ENCODE results near the gene NLRP13.
"Not testable (repeated sequence)": the region's sequence is repeated elsewhere in the genome, so short reads cannot be mapped to it uniquely, and the experiment has no call there.

NLRP13 gene, protein sequence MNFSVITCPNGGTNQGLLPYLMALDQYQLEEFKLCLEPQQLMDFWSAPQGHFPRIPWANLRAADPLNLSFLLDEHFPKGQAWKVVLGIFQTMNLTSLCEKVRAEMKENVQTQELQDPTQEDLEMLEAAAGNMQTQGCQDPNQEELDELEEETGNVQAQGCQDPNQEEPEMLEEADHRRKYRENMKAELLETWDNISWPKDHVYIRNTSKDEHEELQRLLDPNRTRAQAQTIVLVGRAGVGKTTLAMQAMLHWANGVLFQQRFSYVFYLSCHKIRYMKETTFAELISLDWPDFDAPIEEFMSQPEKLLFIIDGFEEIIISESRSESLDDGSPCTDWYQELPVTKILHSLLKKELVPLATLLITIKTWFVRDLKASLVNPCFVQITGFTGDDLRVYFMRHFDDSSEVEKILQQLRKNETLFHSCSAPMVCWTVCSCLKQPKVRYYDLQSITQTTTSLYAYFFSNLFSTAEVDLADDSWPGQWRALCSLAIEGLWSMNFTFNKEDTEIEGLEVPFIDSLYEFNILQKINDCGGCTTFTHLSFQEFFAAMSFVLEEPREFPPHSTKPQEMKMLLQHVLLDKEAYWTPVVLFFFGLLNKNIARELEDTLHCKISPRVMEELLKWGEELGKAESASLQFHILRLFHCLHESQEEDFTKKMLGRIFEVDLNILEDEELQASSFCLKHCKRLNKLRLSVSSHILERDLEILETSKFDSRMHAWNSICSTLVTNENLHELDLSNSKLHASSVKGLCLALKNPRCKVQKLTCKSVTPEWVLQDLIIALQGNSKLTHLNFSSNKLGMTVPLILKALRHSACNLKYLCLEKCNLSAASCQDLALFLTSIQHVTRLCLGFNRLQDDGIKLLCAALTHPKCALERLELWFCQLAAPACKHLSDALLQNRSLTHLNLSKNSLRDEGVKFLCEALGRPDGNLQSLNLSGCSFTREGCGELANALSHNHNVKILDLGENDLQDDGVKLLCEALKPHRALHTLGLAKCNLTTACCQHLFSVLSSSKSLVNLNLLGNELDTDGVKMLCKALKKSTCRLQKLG

DNA sequence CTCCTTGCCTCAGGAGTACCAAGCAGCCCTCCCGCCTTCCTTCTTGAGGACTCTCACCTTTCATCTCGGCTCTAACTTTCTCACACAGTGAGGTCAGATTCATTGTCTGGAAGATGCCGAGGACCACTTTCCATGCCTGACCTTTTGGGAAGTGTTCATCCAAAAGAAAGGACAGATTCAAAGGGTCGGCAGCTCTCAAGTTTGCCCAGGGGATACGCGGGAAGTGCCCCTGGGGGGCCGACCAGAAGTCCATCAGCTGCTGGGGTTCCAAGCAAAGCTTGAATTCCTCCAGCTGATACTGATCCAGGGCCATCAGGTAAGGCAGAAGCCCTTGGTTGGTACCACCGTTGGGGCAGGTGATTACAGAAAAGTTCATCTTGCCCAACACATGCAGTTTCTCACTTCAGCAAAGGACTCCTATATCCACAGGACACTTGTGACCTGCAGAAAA, at the start of gene NLRP13:
Gene NLRP13, minus strand, starts transcription at position 401 of the 451 bp plus-strand sequence. Its CDS starts 25 bp downstream, at position 376.
- no peak for DNase-seq

DNA sequence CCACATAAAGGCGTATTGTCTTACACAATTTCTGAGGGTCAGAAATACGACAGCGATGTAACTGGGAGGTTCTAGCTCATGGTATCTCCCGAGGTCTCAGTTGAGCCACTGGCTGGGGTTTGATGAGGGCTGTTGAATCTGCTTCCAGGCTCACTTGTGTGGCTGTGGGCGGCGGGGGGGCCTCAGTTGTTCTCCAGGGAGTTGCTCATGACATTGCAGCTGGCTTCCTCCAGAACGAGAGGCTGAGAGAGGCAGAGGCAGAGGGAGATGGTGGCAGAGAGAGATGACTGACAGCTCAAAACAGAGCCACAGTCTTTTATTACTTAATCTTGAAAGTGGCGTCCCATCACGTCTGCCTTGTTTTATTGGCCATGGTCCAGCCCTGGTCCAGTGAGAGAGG, 48.3 kb upstream of the NLRP13 start:
- DNase-seq = no peak

DNA sequence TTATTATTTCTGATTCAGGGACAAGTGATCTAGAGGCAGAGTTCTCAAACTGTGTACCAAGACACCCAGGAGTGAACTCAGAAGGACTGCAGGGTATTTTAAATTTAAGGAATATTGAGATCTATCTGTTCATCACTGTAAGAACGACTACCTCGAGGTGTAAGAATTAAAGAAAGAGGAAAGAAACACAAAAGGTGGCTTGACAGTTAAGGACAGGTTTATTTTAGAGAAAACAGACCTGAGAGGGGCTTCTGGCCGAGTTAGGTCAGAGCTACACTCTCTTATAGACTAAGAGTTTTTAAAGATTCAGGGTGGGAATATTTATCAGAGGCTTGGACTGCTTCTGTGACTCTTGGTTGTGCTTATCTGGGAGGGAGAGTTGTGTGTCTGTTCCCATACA, 41.8 kb upstream of the NLRP13 start:
- DNase-seq = no peak

DNA sequence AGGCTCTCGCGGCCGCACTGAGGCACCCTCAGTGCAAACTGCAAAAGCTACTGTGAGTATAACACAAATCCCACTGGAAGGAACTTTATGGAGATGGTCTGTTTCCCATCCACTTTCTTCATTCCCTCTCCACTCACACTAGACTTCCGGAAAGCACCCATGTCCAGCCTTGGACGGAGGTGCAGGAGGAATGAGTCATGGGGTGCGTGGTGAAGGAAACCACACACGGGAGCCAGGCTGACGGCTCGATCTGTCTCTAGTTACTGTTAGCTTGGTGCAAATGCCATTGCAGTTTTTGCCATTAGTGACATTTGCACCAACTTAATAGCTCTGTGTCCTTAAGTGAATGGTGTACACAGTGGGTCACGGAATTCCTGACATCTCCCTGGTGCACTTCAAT, 30.1 kb upstream of the NLRP13 start:
- DNase-seq = no peak

DNA sequence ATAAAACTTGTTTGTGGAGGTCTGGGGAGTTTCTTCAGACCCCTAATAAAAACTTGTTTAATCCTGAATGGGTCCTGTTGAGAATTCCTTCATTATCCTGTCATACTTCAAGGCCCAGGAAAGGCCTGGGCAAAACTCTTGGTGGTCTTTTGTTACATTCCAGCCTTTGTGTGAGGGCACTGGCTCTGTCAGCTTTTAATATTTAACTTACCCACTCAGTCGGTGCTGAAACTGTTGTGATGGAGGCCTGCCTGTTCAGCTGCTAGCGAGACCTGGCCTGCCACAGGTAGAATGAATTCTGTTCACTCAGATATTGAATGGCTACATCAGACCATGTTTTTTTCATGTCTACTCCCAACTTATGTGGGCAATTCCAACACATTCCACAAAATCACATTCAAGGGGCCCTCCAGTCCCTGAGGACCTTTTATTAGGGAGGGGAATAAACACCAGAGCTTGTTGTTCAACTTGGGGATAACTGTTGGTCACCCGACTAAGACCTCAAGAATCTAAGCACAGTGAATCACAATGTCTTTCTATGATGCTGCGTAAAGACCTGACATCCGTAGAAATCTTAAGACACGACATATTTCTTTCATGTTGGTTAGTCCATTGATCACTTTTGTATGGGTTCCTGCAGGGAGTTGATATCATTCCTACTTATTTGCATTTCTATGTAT, 28.0 kb upstream of the NLRP13 start:
- DNase-seq = no peak

DNA sequence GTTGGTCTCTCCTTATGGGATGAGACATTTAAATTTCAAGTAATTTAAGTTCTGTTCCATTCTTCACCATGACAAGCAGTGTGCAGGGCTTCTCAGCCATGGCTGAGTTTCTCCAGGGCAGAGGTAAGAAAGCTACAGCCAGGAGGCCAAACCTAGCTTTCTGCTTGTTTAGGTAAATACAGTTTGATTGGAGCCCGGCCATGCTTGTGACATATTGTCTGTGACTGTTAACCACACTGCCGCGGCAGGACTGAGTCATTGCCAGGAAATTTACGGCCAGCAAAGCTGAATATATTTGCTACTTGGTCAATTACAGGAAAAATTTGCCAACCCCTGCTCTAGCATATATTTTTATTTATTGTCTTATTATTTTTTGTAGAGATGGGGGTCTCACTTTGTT, 26.2 kb upstream of the NLRP13 start:
- no peak for DNase-seq

DNA sequence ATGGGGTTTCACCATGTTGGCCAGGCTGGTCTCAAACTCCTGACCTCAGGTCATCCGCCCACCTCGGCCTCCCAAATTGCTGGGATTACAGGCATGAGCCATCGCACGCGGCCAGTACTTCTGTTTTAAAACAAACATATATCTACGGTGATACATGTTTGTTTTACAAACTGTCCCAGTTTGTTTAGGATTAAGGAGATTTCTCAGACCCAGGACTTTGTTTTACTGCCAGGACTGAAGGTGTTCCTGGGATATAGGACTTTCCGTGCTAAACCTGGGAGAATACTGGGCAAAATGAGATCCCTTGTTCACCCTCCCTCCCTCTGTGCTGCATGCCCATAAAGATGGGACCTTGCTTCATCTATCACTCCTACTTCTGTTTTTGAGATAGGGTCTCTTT, 24.3 kb upstream of the NLRP13 start:
- DNase-seq = no peak

DNA sequence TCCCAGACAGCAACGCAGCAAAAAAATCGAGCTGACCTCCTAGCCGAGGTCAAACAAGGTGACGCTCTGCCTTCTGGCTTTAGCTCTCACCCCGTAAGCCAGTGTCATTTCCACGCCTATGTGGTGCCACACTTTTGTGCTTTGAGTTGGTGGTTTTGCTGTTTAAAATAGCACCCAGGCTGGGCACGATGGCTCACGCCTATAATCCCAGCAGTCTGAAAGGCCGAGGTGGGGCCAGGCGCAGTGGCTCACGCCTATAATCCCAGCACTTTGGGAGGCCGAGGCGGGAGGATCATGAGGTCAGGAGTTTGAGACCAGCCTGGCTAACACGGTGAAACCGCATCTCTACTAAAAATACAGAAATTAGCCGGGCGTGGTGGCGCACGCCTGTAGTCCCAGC, 18.4 kb upstream of the NLRP13 start:
- DNase-seq = not testable (repeated sequence)

DNA sequence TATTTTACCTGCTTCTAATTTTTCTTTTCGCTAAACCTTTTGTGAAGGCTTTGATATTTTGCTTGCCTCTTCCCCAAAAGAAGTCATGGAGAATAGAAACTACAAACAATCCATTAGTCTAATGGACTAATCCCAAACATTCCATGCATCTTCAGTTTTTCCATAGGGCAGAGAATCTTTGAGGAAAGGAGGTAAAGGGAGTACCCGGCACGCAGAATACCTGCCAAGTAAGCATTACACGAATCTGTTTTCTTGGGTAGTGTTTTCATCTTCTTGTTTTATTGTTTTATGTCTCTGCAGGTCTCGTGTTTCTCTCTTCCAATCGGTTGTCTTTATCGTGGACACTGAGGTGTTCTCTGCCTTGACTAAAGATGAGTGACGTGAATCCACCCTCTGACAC, 15.4 kb upstream of the NLRP13 start, which contains the start of gene NLRP8:
Gene NLRP8, plus strand, starts transcription at position 301 of the 400 bp plus-strand sequence.
- no peak for DNase-seq

DNA sequence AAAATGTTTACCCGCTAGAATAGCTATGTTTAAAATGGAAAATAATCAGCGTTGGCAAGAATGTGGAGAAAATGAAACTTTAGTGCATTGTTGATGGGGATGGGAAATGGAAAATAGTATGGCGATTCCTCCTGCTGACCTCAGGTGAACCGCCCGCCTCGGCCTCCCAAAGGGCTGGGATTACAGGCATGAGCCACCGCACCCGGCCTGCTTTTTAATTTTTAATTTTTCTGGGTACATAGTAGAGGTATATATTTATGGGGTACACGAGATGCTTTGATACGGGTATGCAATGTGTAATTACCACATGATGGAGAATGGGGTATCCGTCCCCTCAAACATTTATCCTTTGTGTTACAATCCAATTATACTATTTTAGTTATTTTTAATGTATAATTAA, 8.2 kb upstream of the NLRP13 start:
- DNase-seq = no peak

DNA sequence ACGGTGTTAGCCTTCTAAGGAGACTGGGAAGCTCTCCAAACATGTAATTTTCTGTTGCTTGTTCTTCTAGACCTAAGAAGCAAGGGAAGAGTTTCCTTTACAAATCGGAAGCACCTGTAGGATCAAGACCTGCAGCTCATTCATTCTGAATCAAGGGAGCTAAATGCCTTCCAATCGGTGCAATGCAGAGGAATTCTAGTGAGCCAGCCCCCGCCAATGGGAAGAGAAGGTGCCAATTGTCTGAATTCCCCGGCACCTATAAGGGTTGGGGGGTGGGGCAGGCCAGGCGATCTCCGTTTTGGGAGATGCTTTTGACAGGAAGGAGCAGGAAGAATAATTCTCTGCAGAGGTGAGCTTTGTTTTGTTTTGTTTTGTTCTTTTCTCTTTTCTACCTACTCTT, 7.1 kb upstream of the NLRP13 start:
- DNase-seq = no peak

DNA sequence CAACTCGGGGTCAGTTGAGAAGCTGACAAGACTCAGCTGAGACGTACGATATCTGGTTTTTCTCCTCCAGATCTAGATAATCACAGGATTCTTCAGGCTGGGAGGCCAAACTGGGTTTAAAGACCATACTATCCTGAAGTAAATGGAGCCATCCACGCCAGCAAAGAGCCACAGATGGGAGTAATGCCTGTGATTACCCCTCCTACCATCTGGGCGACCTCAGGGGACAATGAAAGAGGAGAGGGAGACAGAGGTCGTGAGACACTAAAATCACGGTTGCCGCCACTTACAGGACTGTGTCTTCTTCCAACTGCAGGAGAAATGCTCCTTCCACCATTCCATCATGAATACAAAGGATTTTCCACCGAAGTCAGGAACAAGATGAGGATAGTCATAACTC, 3.1 kb upstream of the NLRP13 start:
- DNase-seq = no peak

DNA sequence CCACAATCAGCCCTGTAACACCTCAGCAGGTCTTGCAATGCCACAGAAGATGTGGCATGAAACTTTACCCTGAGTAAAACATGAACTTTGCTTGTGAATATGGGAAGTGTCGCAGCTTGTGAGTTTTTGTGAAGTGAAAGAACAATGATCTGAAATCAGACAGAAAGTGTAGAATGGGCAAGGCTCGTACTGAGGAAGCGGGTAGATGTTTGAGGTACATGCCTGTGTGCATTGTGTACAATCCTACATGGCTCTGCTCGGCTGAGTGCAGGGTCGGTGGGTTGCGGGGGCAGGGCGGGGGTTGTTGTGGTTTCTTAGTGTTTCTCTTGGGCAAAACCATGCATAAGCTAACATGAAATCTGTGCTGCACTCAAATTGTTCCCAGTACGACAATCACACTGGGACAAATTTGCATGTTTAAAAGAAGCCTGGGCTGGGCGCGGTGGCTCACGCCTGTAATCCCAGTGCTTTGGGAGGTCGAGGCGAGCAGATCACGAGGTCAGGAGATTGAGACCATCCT, 1.1 kb downstream of the NLRP13 start:
- no peak for DNase-seq

DNA sequence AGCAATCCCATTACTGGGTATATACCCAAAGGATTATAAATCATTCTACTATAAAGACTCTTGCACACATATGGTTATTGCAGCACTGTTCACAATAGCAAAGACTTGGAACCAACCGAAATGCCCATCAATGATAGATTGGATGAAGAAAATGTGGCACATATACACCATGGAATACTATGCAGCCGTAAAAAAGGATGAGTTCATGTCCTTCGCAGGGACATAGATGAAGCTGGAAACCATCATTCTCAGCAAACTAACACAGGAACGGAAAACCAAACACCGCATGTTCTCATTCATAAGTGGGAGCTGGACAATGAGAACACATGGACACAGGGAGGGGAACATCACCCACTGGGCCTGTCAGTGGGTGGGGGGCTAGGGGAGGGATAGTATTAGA, 2.9 kb downstream of the NLRP13 start:
- DNase-seq = not testable (repeated sequence)

DNA sequence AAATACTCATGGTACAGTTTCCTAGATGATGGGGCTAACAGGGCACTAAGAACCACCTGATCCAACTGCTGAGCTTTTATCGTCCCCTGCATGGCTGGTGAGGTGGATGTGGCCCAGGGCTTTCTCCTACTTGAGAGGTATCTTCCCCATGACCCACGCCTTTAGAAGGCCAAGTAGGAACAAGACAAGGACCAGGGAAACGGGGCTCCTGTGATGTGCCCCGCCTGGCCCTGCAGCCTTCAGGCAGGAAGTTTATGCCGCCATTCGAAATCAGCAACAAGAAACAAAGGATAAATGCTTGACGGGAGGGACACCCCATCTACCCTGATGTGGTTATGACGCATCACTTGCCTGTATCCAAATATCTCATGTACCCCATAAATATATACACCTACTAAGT, 4.1 kb downstream of the NLRP13 start:
- DNase-seq = no peak

DNA sequence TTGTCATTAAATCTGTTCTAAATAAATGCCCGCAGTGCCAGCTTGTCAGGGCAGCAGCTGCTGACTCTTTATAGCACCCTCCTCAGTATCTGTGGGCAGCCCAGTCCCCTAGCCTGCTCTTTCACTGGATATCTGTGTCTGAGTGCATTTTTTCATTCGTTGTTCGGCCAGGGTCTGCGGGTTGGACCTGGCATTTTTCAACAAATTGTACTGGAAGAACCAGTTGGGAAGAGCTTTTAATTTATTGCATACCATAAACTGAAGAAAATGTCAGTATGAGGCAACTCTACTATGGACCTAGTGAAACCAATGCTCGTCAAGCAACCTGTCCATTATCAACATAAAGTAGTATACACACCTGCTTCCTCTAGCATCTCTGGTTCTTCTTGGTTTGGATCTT, 8.6 kb downstream of the NLRP13 start:
- DNase-seq = no peak

DNA sequence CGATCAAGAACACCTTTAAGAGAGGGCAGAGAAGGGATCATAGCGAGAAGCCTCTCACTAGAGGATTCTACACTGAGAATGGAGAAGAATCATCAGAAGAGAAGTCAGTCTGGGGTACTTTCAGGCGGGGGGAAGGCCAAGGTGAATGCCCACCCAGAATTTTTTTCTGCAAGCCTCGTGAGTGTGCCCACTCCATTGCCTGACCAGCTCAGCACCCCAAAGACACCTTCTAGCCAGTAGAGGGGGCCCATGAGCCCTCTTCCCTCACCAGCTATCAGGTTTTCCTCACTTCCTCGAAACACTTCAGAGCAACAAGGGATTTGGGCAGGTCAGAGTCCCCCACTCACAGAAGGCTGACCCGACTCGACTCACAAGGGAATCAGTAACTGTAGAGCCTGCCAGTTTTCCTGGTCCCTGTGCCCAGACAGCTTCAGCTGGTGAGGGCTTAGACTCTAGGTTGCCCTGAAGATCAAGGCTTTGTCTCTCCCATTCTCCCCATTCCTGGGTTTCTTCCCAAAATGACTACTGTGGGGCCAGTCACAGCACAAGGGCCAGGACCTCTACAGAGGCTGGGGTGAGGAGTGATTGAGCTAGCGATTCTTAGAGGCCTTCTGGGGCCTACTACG, 18.4 kb downstream of the NLRP13 start:
- DNase-seq = no peak

DNA sequence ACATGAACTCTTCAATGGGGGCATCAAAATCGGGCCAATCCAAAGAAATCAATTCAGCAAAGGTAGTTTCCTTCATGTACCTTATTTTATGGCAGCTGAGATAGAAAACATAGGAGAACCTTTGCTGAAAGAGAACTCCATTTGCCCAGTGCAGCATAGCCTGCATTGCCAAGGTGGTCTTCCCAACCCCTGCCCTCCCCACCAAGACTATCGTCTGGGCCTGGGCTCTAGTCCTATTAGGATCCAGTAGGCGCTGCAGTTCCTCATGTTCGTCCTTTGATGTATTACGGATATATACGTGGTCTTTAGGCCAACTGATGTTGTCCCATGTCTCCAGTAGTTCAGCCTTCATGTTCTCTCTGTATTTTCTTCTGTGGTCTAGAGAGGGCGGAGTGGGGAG, 19.2 kb downstream of the NLRP13 start:
- no peak for DNase-seq

DNA sequence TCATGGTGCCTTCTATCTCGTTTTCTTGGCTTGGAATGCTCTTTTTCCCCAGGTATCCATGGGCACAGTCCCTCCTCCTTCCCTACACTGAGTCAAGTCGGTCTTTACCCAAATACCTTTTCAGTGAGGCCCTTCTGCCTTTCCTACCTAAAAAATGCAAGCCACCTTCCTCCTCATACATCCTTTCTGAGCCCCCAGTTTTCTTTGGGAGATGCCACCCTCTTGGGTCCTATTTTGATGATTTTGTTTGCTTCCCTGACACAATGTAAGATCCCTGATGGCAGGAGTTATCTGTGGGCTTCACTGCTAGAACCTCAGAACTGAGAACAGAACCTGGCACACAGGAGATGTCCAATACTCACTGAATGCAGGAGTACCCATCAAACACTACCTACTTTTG, 22.3 kb downstream of the NLRP13 start:
- DNase-seq = no peak

DNA sequence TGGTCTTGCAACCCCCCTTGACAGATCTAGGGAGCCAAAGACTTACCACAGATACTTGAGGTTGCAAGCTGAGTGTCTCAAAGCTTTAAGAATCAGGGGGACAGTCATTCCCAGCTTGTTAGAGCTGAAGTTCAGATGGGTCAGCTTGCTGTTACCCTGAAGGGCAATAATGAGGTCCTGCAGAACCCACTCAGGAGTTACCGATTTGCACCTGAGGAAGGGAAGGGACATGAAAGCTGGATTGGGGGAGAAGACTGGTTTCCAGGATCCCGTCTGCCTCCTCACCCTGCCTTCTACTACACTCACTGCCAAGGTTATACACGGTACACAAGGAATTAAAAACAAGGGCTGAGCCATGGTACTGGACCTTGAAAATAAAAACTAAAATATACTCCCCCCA, 24.4 kb downstream of the NLRP13 start:
- no peak for DNase-seq

DNA sequence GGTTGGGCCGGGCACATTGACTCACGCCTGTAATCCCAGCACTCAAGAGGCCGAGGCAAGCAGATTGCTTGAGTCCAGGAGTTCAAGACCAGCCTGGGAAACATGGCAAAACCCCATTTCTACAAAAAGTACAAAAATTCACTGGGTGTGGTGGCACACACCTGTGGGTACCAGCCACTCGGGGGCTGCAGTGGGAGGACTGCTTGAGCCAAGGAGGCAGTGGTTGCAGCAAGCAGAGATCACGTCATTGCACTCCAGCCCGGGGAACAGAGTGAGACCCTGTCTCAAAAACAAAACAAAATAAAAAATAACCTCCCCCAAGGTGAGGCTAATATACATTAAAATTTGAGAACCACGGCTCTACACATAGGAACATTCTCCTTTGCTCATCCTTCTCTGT, 24.9 kb downstream of the NLRP13 start:
- no peak for DNase-seq

DNA sequence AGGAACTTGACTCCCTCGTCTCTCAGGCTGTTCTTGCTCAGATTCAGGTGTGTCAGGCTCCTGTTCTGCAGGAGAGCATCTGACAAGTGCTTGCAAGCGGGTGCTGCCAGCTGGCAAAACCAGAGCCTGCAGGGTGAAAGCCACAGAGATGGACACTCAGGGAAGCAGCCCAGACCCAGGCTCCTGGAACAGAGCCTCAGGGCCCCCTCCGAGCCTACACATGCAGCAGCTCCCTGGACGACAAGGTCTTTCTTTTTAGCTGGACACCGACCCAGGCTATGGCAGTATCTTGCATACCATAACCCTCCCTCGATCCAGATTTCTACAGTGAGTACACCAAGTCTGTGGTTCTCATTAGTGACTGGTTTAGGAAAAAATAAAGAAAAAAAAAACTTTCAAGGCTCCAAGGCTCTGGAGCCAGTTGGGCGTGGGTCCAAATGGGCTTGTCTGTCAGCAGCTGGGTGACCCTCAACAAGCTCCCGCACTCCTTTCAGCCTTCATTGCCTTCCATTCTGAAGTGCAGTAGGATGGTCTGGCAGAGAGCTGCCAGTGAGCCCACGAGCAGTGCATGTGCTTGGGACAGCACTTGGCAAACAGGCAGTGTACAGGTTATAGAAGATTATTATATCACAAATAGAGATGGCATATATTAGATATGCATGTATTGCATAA, 29.9 kb downstream of the NLRP13 start:
- no peak for DNase-seq
